ENCODE data around the gene CSNK1G2.

Gene CSNK1G2

DNA sequence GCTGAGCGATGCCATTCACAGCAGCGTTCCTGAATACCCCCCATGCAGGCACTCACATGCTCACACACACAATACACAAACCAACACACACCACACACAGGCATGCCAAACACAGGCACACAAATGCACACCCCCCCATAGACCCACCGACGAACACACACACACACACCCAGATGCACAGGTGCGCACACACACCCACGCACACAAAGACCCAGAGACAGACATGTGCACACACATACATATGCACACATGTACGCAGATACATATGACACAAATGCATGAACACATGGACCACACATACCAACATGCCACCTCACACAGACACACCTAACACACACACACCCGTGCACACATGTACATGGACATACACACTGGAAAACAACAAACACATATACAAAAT is 7.0 kb upstream of the CSNK1G2 start:
- Histone ChIP-seq H3K27me3 (ENCODE audit: low read depth, low read length) (no peaks in the 10 kb centered on the region), H3K36me3 (ENCODE audit: control insufficient read depth in 1 of 2, insufficient read depth in 2 of 2, low read length in 2 of 2) (no peaks in the 10 kb centered on the region), H3K27ac (ENCODE audit: low read length) (no peak overlapping the region), H3K4me3 (ENCODE audit: low read depth in 1 of 2, low read length in 2 of 2) (no peak overlapping the region), H3K4me1 (ENCODE audit: control insufficient read depth in 1 of 2, insufficient read depth in 2 of 2, low read length in 2 of 2) (peaks cover 0 to 9% of the 10 kb centered on the region in 2 donors), H3K9me3 (ENCODE audit: control insufficient read depth in 1 of 2, low read length in 2 of 2) (no peaks in the 10 kb centered on the region)

- no peaks in the 10 kb centered on the region for H3K9me3 ChIP-seq (ENCODE audit: control insufficient read depth in 1 of 2, low read length in 2 of 2)
- H3K4me1 ChIP-seq (ENCODE audit: control insufficient read depth in 1 of 2, insufficient read depth in 2 of 2, low read length in 2 of 2): no peaks in the 10 kb centered on the region
- peaks cover 0 to 6% of the 10 kb centered on the region in 2 donors for H3K36me3 ChIP-seq (ENCODE audit: control insufficient read depth in 1 of 2, insufficient read depth in 2 of 2, low read length in 2 of 2)
- H3K27ac ChIP-seq (ENCODE audit: low read length): no peak overlapping the region
- no peak overlapping the region for H3K4me3 ChIP-seq (ENCODE audit: low read depth in 1 of 2, low read length in 2 of 2)
- no peaks in the 10 kb centered on the region for H3K27me3 ChIP-seq (ENCODE audit: low read depth, low read length)
Observed at GRCh38 chr19:1935484-1936208, 5.3 kb upstream of the CSNK1G2 start.

GRCh38 chr19:1936430-1936829 is 4.5 kb upstream of the CSNK1G2 start:
- Histone ChIP-seq H3K27ac (ENCODE audit: low read length) (no peak overlapping the region), H3K4me3 (ENCODE audit: low read depth in 1 of 2, low read length in 2 of 2) (no peak overlapping the region), H3K9me3 (ENCODE audit: control insufficient read depth in 1 of 2, low read length in 2 of 2) (no peaks in the 10 kb centered on the region), H3K27me3 (ENCODE audit: low read depth, low read length) (no peaks in the 10 kb centered on the region), H3K4me1 (ENCODE audit: control insufficient read depth in 1 of 2, insufficient read depth in 2 of 2, low read length in 2 of 2) (no peaks in the 10 kb centered on the region), H3K36me3 (ENCODE audit: control insufficient read depth in 1 of 2, insufficient read depth in 2 of 2, low read length in 2 of 2) (peaks cover 0 to 8% of the 10 kb centered on the region in 2 donors)

- Histone ChIP-seq H3K9me3 (ENCODE audit: control insufficient read depth in 1 of 2, low read length in 2 of 2) (no peaks in the 10 kb centered on the region), H3K27me3 (ENCODE audit: low read depth, low read length) (no peaks in the 10 kb centered on the region), H3K36me3 (ENCODE audit: control insufficient read depth in 1 of 2, insufficient read depth in 2 of 2, low read length in 2 of 2) (peaks cover 0 to 8% of the 10 kb centered on the region in 2 donors), H3K4me1 (ENCODE audit: control insufficient read depth in 1 of 2, insufficient read depth in 2 of 2, low read length in 2 of 2) (no peaks in the 10 kb centered on the region), H3K27ac (ENCODE audit: low read length) (no peak overlapping the region), H3K4me3 (ENCODE audit: low read depth in 1 of 2, low read length in 2 of 2) (no peak overlapping the region)
Observed at GRCh38 chr19:1936916-1937610, 3.9 kb upstream of the CSNK1G2 start.

- Histone ChIP-seq H3K27ac (ENCODE audit: low read length) (no peak overlapping the region), H3K4me1 (ENCODE audit: control insufficient read depth in 1 of 2, insufficient read depth in 2 of 2, low read length in 2 of 2) (peaks cover 3 to 9% of the 10 kb centered on the region in 2 donors), H3K36me3 (ENCODE audit: control insufficient read depth in 1 of 2, insufficient read depth in 2 of 2, low read length in 2 of 2) (peaks cover 0 to 8% of the 10 kb centered on the region in 2 donors), H3K4me3 (ENCODE audit: low read depth in 1 of 2, low read length in 2 of 2) (no peak overlapping the region), H3K9me3 (ENCODE audit: control insufficient read depth in 1 of 2, low read length in 2 of 2) (no peaks in the 10 kb centered on the region), H3K27me3 (ENCODE audit: low read depth, low read length) (no peaks in the 10 kb centered on the region)
Observed at GRCh38 chr19:1938071-1938470, 2.9 kb upstream of the CSNK1G2 start.

DNA sequence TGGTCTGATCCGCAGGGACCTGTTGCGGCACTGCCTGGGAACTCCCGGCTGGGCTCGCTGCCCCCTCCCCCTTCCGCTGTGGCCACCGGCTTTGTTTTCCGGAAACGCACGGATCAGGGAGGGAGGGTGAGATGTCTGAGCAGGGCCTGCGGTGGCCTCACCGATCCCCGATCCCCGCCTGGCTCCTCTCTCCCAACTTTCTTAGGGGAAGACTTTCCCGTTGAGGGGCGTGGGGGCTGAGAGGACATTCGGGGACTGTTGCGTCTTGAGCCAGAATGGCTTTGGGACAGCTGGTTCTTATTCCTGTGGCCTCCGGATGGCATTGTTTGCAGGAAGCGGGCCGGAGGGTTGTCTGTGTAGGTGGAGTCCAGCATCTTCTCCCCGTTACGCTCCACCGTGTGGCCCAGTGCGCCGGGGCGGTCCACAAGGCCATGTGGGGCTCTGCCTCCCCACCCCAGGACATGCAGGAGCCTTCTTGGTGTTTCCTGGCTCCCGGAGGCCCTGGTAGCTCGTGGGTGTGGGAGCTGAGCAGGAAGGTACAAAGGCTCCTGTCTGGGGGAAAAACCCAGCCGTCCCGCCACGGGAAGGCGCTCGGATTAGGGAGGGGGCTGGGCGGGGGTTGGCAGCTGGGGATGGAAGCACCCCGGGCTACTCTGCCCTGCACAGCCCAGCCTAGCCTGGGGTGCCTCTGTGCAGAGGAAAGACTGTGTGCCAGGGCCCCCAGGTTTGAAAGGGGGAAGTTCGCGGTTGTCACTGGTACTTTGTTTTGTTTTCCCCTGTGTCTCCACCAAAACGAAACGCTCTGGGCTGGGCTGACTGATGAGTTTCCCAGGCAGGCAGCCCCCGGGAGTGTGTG is 1.3 kb downstream of the CSNK1G2 start:
- peak overlapping the region; percentile 80 for H3K27ac ChIP-seq (ENCODE audit: low read length)
- H3K36me3 ChIP-seq (ENCODE audit: control insufficient read depth in 1 of 2, insufficient read depth in 2 of 2, low read length in 2 of 2): peaks cover 0 to 8% of the 10 kb centered on the region in 2 donors
- peak overlapping the region; percentile 79 to 83 for H3K4me3 ChIP-seq (ENCODE audit: low read depth in 1 of 2, low read length in 2 of 2)
- H3K9me3 ChIP-seq (ENCODE audit: control insufficient read depth in 1 of 2, low read length in 2 of 2): no peaks in the 10 kb centered on the region
- no peaks in the 10 kb centered on the region for H3K27me3 ChIP-seq (ENCODE audit: low read depth, low read length)
- peaks cover 10 to 32% of the 10 kb centered on the region in 2 donors for H3K4me1 ChIP-seq (ENCODE audit: control insufficient read depth in 1 of 2, insufficient read depth in 2 of 2, low read length in 2 of 2)

- H3K9me3 ChIP-seq (ENCODE audit: control insufficient read depth in 1 of 2, low read length in 2 of 2): no peaks in the 10 kb centered on the region
- H3K4me1 ChIP-seq (ENCODE audit: control insufficient read depth in 1 of 2, insufficient read depth in 2 of 2, low read length in 2 of 2): peaks cover 10 to 32% of the 10 kb centered on the region in 2 donors
- H3K27ac ChIP-seq (ENCODE audit: low read length): no peak overlapping the region
- peaks cover 0 to 8% of the 10 kb centered on the region in 2 donors for H3K36me3 ChIP-seq (ENCODE audit: control insufficient read depth in 1 of 2, insufficient read depth in 2 of 2, low read length in 2 of 2)
- H3K4me3 ChIP-seq (ENCODE audit: low read depth in 1 of 2, low read length in 2 of 2): peak overlapping the region; percentile 79 to 83
- no peaks in the 10 kb centered on the region for H3K27me3 ChIP-seq (ENCODE audit: low read depth, low read length)
Observed at GRCh38 chr19:1942934-1943555, 2.1 kb downstream of the CSNK1G2 start.

GRCh38 chr19:1943661-1944087 is 2.7 kb downstream of the CSNK1G2 start:
- H3K4me3 ChIP-seq (ENCODE audit: low read depth in 1 of 2, low read length in 2 of 2): no peak overlapping the region
- H3K36me3 ChIP-seq (ENCODE audit: control insufficient read depth in 1 of 2, insufficient read depth in 2 of 2, low read length in 2 of 2): peaks cover 0 to 8% of the 10 kb centered on the region in 2 donors
- H3K9me3 ChIP-seq (ENCODE audit: control insufficient read depth in 1 of 2, low read length in 2 of 2): no peaks in the 10 kb centered on the region
- H3K27me3 ChIP-seq (ENCODE audit: low read depth, low read length): no peaks in the 10 kb centered on the region
- peaks cover 10 to 32% of the 10 kb centered on the region in 2 donors for H3K4me1 ChIP-seq (ENCODE audit: control insufficient read depth in 1 of 2, insufficient read depth in 2 of 2, low read length in 2 of 2)
- no peak overlapping the region for H3K27ac ChIP-seq (ENCODE audit: low read length)

DNA sequence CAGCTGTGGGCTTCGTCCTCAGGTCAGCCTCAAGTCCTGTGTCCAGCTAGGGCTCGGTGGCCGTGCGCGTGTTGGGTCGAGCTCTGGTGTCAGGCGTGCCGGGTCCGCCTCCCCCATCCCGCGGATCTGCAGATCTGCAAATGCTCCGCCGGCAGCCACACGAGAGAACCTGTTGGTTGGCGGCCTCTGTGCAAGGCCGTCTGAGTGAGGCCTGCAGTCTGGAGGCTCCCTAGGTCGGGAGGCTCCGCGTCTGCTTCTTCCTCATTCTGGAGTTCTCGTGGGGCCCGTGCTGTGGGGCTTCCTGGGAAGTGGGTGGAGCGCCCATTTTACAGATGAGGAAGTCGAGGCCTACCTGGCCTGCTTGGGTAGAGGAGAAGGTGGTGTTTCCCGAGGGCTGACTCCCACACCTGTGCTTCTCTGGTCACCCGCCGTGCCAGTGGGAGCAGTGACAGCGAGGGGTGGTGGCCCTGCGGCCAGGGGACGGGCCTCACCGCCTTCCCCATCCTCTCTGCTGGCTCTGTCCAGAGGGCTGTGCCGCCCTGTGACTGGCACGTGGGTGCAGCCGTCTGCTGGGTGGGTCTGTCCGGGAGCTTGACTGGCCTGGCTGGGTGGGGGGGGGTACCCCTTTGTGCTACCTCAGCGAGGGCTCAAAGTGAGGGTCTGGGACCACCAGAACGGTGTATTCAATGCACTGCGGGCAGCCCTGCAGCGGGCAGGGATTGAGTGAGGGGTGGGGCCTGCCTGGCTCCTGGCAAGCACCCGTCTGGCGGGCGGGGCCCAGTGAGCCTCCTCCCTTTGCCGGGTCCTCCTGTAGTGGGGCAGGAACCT is 3.3 kb downstream of the CSNK1G2 start:
- H3K9me3 ChIP-seq (ENCODE audit: control insufficient read depth in 1 of 2, low read length in 2 of 2): no peaks in the 10 kb centered on the region
- peaks cover 0 to 8% of the 10 kb centered on the region in 2 donors for H3K36me3 ChIP-seq (ENCODE audit: control insufficient read depth in 1 of 2, insufficient read depth in 2 of 2, low read length in 2 of 2)
- no peak overlapping the region for H3K27ac ChIP-seq (ENCODE audit: low read length)
- H3K27me3 ChIP-seq (ENCODE audit: low read depth, low read length): no peaks in the 10 kb centered on the region
- peaks cover 10 to 32% of the 10 kb centered on the region in 2 donors for H3K4me1 ChIP-seq (ENCODE audit: control insufficient read depth in 1 of 2, insufficient read depth in 2 of 2, low read length in 2 of 2)
- no peak overlapping the region for H3K4me3 ChIP-seq (ENCODE audit: low read depth in 1 of 2, low read length in 2 of 2)

DNA sequence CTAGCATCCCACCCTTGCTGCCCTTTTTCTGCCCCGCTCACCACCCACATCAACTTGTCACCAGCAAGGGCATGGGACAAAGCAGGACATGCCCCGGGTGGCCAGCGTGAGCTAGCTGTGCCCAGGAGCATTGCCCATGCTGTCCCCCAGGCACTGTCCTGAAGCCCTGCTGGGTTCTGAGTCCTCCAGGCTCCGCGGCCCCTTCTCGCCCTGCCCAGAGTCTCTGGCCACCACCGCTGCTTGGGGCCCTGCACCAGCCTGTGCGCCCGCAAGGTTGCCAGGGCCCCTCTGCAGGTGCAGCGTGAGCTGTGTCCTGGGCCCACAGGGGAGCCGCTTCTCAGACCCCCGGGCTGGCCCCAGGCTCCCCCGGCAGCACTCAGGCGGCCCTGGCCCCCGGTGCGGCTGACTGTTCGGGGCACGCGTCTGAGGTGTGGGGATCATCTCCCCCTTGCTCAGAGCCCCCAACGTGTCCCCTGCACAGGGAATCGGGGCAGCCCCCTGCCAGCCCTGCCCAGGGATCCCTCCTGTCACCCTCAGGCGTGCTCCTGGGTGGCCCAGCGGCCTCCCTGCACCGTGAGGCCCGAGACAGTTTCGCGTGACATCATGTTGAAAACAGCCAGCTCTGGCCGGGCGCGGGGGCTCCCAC is 4.1 kb downstream of the CSNK1G2 start:
- no peaks in the 10 kb centered on the region for H3K9me3 ChIP-seq (ENCODE audit: control insufficient read depth in 1 of 2, low read length in 2 of 2)

More for the DNA sequence above, 4.1 kb downstream of the CSNK1G2 start:
- no peak overlapping the region for H3K27ac ChIP-seq (ENCODE audit: low read length)
- peaks cover 0 to 12% of the 10 kb centered on the region in 2 donors for H3K36me3 ChIP-seq (ENCODE audit: control insufficient read depth in 1 of 2, insufficient read depth in 2 of 2, low read length in 2 of 2)
- H3K4me3 ChIP-seq (ENCODE audit: low read depth in 1 of 2, low read length in 2 of 2): no peak overlapping the region
- H3K27me3 ChIP-seq (ENCODE audit: low read depth, low read length): no peaks in the 10 kb centered on the region
- H3K4me1 ChIP-seq (ENCODE audit: control insufficient read depth in 1 of 2, insufficient read depth in 2 of 2, low read length in 2 of 2): peaks cover 10 to 32% of the 10 kb centered on the region in 2 donors

All from muscle layer of duodenum (tissue), 2 donors.